Choroid plexus epithelial cell (primary cell): ENCODE results near the gene TMC4.

ENCODE experiments used
- DNase-seq: peaks from one replicate; pipeline ENCODE4 v3.0.0-alpha.2; 2010; ENCODE audit warnings: low read depth
- H3K4me3 ChIP-seq: 2 replicates; pipeline ENCODE4 v1.5.1; 2011; ENCODE audit warnings: low read depth, mild to moderate bottlenecking, control low read depth, low read length, moderate library complexity
- TF ChIP-seq, protein P1 (sequence below): conservative IDR thresholded peaks from 2 replicates; pipeline ENCODE4 v1.5.1; 2011; ENCODE audit warnings: low read depth, mild to moderate bottlenecking, control low read depth, inconsistent platforms, low read length, moderate library complexity

TMC4 gene

DNA sequence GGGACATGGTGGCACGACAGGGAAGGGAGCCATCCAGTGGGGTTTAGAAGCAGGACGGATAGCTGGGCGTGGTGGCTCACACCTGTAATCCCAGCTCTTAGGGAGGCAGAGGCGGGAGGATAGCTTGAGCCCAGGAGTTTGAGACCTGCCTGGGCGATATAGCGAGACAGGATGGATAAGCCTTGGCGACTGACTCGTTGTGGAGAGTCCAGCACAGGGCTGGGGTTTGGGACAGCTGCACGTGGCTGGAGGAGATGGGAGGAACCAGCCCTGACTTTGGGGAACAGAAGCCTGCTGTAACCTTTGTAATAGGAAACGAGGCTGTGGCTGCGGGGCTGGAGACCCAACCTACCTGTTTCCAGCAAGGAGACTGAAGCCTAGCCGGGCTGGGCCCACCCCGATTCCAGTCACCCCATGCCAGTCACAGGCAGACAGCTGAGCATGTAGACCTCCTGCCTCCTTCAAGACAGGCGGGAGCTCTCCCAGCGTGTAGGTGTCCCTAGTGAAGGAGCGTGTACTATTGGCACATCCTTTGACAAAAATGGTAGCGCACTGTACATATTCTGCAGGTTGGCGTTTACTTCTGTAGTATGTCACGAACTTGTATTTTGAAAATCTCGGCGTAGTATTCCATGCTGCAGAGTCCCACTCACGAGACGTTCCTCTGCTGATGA, 21.5 kb downstream of the TMC4 start:
- DNase-seq: no peak
- no peak overlapping the region for H3K4me3 ChIP-seq
- TF ChIP-seq, protein P1, sequence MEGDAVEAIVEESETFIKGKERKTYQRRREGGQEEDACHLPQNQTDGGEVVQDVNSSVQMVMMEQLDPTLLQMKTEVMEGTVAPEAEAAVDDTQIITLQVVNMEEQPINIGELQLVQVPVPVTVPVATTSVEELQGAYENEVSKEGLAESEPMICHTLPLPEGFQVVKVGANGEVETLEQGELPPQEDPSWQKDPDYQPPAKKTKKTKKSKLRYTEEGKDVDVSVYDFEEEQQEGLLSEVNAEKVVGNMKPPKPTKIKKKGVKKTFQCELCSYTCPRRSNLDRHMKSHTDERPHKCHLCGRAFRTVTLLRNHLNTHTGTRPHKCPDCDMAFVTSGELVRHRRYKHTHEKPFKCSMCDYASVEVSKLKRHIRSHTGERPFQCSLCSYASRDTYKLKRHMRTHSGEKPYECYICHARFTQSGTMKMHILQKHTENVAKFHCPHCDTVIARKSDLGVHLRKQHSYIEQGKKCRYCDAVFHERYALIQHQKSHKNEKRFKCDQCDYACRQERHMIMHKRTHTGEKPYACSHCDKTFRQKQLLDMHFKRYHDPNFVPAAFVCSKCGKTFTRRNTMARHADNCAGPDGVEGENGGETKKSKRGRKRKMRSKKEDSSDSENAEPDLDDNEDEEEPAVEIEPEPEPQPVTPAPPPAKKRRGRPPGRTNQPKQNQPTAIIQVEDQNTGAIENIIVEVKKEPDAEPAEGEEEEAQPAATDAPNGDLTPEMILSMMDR: no peak

GRCh38 chr19:54149021-54149812, 23.7 kb downstream of the TMC4 start:
- H3K4me3 ChIP-seq: no peak overlapping the region
- TF ChIP-seq, protein P1: no peak
- no peak for DNase-seq

GRCh38 chr19:54148158-54148557, 24.8 kb downstream of the TMC4 start:
- no peak for DNase-seq
- TF ChIP-seq, protein P1: no peak
- H3K4me3 ChIP-seq: no peak overlapping the region

DNA sequence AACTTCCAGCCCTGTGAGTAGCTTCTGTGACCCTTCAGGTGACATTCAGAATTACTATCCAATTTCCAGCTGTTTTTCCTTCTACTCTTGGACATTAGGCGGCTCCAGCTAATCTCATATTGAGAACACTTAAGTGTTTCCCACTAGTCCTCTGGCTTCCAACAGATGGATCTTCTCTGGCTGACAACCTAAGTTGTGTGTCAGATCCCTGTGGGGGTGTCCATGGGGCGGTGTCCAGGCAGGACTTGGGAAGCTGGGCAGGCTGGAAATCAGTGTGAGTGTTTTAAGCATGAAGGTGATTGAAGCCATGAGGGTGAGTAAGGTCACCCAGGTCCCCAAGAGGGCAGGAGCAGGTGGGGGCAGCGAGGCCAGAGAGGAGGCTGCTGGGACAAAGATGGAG, 25.3 kb downstream of the TMC4 start:
- H3K4me3 ChIP-seq: no peak overlapping the region
- TF ChIP-seq, protein P1: no peak
- no peak for DNase-seq

DNA sequence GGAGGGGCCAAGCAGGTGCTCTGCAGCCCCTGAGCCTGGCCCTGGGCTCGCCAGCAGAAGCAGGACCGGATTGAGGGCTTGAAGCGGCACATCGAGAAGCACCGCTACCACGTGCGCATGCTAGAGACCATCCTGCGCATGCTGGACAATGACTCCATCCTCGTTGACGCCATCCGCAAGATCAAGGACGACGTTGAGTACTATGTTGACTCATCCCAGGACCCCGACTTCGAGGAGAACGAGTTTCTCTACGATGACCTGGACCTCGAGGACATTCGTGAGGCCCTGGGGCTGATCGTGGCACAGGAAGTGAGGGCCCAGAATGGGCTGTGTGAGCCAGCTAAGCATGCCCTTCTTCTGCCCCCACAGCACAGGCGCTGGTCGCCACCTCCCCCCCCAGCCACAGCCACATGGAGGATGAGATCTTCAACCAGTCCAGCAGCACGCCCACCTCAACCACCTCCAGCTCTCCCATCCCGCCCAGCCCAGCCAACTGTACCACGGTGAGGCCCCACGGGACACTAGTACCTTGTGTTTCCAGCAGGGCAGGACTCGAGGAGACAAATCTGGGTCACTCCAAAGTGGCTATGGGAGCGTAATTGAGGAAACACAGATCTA, 27.3 kb downstream of the TMC4 start:
- DNase-seq: no peak
- TF ChIP-seq, protein P1: no peak
- no peak overlapping the region for H3K4me3 ChIP-seq

DNA sequence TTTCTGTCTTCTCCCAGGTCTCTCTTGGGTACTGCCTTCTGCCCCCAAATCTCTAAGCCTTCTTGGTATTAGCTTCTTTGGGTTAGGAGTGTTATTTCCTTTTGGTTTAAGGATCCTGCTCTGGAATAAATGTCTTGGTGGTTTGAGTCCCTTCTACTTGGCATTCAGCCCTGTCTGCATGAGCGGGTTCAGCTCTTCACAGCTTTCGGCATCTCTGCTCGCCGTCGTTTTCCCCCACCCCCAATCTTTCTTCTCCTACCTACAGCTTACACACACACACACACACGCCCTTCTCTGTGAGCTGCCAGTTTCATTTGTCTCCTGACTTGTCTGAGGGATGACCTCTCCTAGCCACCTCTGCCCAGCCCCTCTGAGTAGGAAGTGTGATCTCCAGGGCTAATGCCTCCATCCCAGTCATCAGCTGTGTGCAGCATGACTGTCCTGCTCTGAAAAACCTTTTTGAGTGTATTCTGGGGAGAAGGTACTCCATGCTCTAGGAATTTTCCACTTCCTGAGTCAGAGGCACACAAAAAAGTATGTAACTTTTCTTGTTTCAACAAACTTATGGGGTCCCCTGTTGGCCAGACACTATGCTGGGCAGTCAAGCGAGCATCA, 30.7 kb downstream of the TMC4 start:
- H3K4me3 ChIP-seq: no peak overlapping the region
- TF ChIP-seq, protein P1: no peak
- no peak for DNase-seq
